ENCODE measurements around the gene DTL.

DNA sequence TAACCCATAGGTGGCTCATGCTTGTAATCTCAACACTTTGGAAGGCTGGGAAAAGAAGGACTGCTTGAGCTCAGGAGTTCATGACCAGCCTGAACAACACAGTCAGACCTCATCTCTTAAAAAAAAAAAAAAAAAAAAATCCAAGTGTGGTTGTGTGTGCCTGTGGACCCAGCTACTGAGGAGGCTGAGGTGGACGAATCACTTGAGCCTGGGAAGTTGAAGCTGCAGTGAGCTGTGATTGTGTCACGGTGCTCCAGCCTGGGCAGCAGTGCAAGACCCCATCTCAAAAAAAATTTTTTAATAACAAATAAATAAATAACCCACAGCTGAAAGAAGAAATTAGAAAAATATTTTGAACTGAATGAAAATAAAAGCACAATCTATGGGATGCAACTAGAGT, 14.0 kb upstream of the DTL start:
- TF ChIP-seq, protein P1, sequence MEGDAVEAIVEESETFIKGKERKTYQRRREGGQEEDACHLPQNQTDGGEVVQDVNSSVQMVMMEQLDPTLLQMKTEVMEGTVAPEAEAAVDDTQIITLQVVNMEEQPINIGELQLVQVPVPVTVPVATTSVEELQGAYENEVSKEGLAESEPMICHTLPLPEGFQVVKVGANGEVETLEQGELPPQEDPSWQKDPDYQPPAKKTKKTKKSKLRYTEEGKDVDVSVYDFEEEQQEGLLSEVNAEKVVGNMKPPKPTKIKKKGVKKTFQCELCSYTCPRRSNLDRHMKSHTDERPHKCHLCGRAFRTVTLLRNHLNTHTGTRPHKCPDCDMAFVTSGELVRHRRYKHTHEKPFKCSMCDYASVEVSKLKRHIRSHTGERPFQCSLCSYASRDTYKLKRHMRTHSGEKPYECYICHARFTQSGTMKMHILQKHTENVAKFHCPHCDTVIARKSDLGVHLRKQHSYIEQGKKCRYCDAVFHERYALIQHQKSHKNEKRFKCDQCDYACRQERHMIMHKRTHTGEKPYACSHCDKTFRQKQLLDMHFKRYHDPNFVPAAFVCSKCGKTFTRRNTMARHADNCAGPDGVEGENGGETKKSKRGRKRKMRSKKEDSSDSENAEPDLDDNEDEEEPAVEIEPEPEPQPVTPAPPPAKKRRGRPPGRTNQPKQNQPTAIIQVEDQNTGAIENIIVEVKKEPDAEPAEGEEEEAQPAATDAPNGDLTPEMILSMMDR (IDR thresholded peaks at IDR 0.05; ENCODE audit: insufficient read depth, low read length, poor library complexity, severe bottlenecking): no peak
- no peak for TF ChIP-seq EZH2phosphoT487 (conservative IDR thresholded peaks at IDR 0.05; ENCODE audit: low read length)

All from SU-DHL-6 (cell line).